NCI-H82 treated with DMSO at 0.1 percent for 48 hours (cell line): ENCODE data around the gene GUCA1C.

ENCODE experiments used
- DNase-seq: peaks from one replicate; lab custom pipeline; 2025; ENCODE audit not compliant: unreplicated experiment; lab: John Stamatoyannopoulos, UW

Gene GUCA1C

GRCh38 chr3:108909799-108910198 lies 43.9 kb downstream of the GUCA1C start:
- no peak for DNase-seq

DNA sequence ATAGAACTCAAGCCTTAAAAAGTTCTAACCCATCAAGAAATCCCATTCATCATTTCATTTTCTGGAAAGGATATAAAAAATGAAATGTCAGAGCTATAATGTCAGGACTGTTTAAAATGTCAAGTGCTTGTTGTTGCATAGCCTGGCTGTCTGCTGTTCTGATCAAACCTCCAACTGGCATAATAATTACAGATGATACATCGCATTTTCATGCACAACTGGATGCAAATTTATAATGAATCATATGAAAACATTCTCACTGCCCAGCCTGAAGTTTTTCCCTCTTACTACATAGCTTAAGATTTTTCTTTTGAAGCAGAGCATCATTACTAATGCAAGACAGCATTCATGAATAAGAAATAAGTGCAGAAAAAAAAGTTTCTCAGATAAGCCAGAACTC lies 46.5 kb downstream of the GUCA1C start:
- no peak for DNase-seq

GRCh38 chr3:108899530-108899929 lies 54.1 kb downstream of the GUCA1C start:
- no peak for DNase-seq

DNA sequence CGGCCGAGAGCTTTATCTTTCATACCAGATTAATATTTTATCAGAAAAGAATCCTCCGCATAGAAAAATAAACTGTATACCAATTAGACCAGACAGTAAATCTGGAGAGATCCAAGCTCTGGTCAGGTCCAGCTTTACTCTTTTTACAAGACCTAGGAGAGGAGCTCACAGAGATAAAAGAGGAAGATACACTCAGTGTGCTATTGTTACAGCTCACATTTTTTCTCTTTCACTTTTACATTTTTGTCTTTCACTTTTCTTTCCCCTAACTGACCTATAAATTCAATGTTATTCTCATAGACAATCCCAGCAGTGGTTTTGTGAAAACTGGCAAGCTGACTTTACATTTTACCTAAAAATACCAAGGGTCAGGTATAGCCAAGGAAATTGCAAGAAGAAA lies 55.8 kb downstream of the GUCA1C start:
- DNase-seq: no peak

DNA sequence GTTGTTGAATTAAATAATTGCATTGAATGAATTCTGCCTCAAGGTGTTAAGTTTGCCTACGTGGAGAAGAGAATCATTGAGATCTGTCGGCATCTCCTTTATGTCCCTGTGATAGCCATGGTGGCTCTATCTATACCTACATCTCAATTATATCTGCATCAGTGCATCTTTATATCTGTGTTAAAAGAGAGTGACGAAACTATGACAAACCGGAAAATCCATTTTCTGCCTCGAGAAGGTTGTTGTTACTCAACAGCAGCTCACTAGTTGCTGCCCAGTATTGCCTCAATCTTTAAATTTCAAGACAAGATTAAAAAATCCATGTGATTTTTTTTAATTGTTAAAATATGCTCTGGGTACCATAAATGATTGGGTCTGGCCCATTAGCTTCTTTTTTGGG lies 58.7 kb downstream of the GUCA1C start:
- DNase-seq: no peak

GRCh38 chr3:108891833-108892232 lies 61.8 kb downstream of the GUCA1C start:
- DNase-seq: no peak

GRCh38 chr3:108887777-108888176 lies 65.9 kb downstream of the GUCA1C start:
- DNase-seq: no peak

DNA sequence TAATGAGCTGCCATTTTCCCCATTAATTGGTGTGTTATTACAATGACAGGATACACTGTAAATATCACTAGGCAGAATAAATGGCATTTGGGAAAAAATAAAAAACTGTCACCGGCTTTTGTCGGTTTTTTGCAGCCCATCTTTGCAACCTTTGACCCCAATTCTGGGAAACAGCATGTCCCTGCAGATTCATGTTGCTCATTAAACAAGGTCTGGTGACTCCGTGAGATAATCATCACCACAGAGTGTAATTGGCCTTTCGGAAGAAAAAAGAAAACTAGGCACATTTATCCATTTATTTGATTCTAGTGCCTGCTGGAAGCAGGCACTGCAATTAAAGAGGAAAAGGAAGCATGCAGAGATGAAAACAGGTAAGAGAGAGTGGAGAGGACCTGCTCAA lies 66.6 kb downstream of the GUCA1C start:
- DNase-seq: no peak

DNA sequence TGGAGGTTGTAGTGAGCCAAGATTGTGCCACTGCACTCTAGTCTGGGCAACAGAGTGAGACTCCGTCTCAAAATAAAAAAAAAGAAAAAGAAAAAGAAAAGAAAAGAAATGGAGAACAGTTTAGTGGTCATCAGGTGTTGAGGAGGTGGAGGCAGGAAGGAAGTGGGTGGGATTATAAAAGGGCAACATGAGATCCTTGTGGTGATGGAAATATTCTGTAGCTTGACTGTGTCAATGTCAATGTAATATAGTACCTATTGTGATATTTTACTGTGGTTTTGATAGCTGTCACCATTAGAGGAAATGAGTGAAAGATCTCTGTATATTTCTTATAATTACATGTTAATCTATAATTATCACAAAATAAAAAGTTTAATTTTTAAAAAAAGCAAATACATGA lies 70.3 kb downstream of the GUCA1C start:
- no peak for DNase-seq

DNA sequence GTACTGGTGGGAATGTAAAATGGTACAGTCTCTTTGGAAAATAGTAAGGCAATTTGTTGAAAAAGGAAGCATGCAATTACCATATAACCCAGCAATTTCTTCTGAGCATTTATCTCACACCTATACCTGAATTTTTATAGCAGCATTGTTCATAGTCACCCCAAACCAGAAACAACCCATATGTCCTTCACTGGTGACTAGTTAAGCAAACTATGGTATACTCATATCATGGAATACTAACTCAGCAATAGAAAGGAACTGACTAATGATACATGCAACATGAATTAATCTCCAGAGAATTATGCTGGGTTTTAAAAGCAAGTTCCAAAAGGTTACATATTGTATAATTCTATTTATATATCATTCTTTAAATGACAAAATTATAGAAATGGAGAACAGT lies 70.9 kb downstream of the GUCA1C start:
- no peak for DNase-seq

GRCh38 chr3:108879915-108880314 lies 73.8 kb downstream of the GUCA1C start:
- DNase-seq: no peak

DNA sequence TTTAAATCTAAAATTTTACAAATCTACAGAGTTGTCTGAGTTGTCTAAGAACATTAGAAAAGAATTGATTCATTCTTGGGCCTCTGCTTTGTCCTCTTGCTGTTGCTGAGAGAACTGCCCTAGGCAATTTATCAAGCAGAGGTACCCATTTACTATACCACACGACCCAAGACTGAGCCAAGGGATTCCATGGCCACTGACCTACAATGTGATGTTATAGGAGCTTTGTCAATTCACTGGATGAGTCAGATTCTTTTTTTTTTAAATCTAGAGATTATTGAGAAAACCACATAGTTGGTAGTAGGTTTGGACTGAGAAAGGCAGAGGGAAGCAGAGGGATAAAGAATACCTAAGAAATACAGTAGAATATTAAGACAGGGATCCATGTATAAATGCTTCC lies 75.8 kb downstream of the GUCA1C start:
- no peak for DNase-seq

- DNase-seq: no peak
Observed at GRCh38 chr3:108863799-108864135, 89.9 kb downstream of the GUCA1C start.

DNA sequence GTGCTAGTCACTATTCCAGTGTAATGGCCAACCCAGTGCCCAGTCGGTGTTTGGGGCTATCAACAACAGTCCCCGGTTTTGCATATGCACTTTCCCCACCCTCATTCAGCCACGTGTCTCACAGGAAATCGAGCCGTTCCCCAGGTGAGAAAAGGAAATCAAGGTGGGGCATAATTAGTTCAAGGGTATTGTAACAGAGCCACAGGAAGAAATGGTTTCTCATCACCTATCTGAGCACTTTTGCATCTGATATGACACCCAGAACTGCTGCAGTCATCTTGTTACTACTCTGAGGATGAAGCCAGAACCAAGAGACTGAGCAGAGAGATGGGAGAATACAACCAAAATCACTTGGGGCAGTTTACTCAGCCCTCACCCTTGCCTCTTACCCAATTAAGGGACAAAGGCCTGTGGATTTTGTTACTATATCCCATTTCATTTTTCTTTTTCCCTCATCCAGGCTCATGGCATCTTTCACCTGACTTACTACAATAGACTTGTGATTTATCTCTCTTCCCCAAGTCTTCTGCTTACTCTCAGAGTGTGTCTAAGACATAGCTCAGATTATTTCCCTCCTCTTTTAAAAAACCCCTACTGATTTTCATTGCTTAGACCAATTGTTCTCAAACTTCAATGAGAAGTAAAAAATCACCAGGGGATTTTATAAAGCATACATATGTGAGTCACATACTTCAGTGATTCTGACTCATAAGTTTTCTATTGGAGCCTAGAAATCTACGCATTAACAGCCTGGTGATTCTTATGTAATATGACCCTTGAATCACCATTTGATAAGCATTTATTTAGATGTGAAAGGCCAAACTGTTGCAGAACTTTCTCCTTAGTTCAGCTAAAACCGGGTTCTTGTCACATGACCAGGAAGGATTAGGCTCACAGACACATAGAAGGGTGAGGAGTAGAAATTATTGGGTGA lies 90.5 kb downstream of the GUCA1C start:
- DNase-seq: no peak

- no peak for DNase-seq
Observed at GRCh38 chr3:108861401-108861800, 92.3 kb downstream of the GUCA1C start.
